ENCODE results near the gene SHMT2.
"Not testable (repeated sequence)": the region's sequence is repeated elsewhere in the genome, so short reads cannot be mapped to it uniquely, and the experiment has no call there.

DNA sequence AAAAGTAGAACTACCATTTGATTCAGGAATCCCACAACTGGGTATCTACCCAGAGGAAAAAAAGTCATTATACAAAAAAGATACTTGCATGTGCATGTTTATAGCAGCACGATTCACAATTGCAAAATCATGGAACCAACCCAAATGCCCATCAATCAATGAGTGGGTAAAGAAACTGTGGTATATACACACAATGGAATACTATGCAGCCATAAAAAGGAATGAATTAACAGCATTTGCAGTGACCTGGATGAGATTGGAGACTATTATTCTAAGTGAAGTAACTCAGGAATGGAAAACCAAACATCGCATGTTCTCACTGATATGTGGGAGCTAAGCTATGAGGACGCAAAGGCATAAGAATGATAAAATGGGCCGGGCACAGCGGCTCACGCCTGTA, 46.7 kb downstream of the SHMT2 start:
- TF ChIP-seq POLR2A (IDR thresholded peaks at IDR 0.05; ENCODE audit: low read depth, low read length); EZH2 (IDR thresholded peaks at IDR 0.05; ENCODE audit: borderline replicate concordance, low read depth, low read length, severe bottlenecking); POLR2AphosphoS5 (IDR thresholded peaks at IDR 0.05; ENCODE audit: insufficient read depth, low read depth, low read length): not testable (repeated sequence)
- TF ChIP-seq, protein P1, sequence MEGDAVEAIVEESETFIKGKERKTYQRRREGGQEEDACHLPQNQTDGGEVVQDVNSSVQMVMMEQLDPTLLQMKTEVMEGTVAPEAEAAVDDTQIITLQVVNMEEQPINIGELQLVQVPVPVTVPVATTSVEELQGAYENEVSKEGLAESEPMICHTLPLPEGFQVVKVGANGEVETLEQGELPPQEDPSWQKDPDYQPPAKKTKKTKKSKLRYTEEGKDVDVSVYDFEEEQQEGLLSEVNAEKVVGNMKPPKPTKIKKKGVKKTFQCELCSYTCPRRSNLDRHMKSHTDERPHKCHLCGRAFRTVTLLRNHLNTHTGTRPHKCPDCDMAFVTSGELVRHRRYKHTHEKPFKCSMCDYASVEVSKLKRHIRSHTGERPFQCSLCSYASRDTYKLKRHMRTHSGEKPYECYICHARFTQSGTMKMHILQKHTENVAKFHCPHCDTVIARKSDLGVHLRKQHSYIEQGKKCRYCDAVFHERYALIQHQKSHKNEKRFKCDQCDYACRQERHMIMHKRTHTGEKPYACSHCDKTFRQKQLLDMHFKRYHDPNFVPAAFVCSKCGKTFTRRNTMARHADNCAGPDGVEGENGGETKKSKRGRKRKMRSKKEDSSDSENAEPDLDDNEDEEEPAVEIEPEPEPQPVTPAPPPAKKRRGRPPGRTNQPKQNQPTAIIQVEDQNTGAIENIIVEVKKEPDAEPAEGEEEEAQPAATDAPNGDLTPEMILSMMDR (IDR thresholded peaks at IDR 0.05; ENCODE audit: extremely low read depth in 1 of 2, insufficient read depth in 1 of 2, low read depth in 1 of 2, low read length in 2 of 2), result not testable (repeated sequence)
